C4-2B (cell line): ENCODE results near the gene TMTC2.

Experiments
- CTCF ChIP-seq: fragments of 450-650 bp; conservative IDR thresholded peaks from 2 replicates; pipeline ENCODE4 v1.5.1; 2017; ENCODE audit warnings: mild to moderate bottlenecking
- ZFX ChIP-seq: fragments of 450-650 bp; IDR thresholded peaks from 2 replicates; pipeline ENCODE4 v1.6.1; 2017

- no peak for TF ChIP-seq CTCF
- no peak for TF ChIP-seq ZFX
Observed at GRCh38 chr12:83099436-83099835, 412.7 kb downstream of the TMTC2 start.
